IMR-90 (cell line): ENCODE results near the gene DIAPH1. TPM values are rescaled to one million over a fixed set of nuclear protein-coding genes. Genes with fewer than 3 reads are reported as not detected.

ENCODE experiments used
- ATAC-seq: fragments of 200-7000 bp; cut with Tn5 transposase; 2 replicates; pipeline ENCODE4 v1.9.1; 2020; ENCODE audit warnings: low read depth, mild to moderate bottlenecking, moderate library complexity
- BruUV-seq: library from RNA; stranded (reverse); fragments of 400-500 nt; replicated peaks from 2 replicates; lab custom pipeline; 2021; lab: Mats Ljungman, UMichigan
- CTCF ChIA-PET: fragments of 300-600 bp; formaldehyde crosslinking; extraction: SDS; loops from one replicate; lab custom pipeline; 2021; ENCODE audit warnings: antibody characterized with exemption; lab: Yijun Ruan, JAX
- POLR2A ChIA-PET: fragments of 300-600 bp; sonication (Branson Sonifier 250); formaldehyde crosslinking; loops from one replicate; lab custom pipeline; 2022; ENCODE audit warnings: antibody characterized with exemption; ENCODE audit not compliant: unreplicated experiment; lab: Charles Lee
- DNase-seq: peaks from one replicate; pipeline ENCODE4 v3.0.0; 2013
- H2AFZ ChIP-seq: replicated peaks from 2 replicates; pipeline ENCODE3; 2013; ENCODE audit warnings: low read length, mild to moderate bottlenecking; ENCODE audit not compliant: poor library complexity
- H2AK5ac ChIP-seq: 2 replicates; pipeline ENCODE4 v1.6.1; 2013; ENCODE audit warnings: low read depth, low read length, inconsistent platforms
- H2AK9ac ChIP-seq: replicated peaks from 2 replicates; pipeline ENCODE3; 2013; ENCODE audit warnings: mild to moderate bottlenecking, low read depth, low read length, moderate library complexity; ENCODE audit not compliant: poor library complexity
- H2BK120ac ChIP-seq: 2 replicates; pipeline ENCODE4 v1.6.1; 2013; ENCODE audit warnings: low read depth, low read length, inconsistent platforms
- H2BK15ac ChIP-seq: 3 replicates; pipeline ENCODE4 v1.6.1; 2013; ENCODE audit warnings: low read depth, low read length, inconsistent platforms
- H2BK20ac ChIP-seq: 2 replicates; pipeline ENCODE4 v1.6.1; 2013; ENCODE audit warnings: low read depth, mild to moderate bottlenecking, inconsistent platforms, low read length, moderate library complexity
- H2BK5ac ChIP-seq: 2 replicates; pipeline ENCODE4 v1.6.1; 2013; ENCODE audit warnings: mild to moderate bottlenecking, low read depth, low read length, inconsistent platforms; ENCODE audit not compliant: poor library complexity, severe bottlenecking
- H3K14ac ChIP-seq: replicated peaks from 2 replicates; pipeline ENCODE4 v1.6.1; 2013; ENCODE audit warnings: low read depth, low read length, inconsistent platforms
- H3K18ac ChIP-seq: 2 replicates; pipeline ENCODE4 v1.6.1; 2013; ENCODE audit warnings: low read depth, low read length, control low read depth
- H3K23ac ChIP-seq: 2 replicates; pipeline ENCODE4 v1.6.1; 2013; ENCODE audit warnings: low read depth, low read length, inconsistent platforms
- H3K27ac ChIP-seq: 2 replicates; pipeline ENCODE4 v1.5.1; 2013; ENCODE audit warnings: mild to moderate bottlenecking, control low read depth, low read length; ENCODE audit not compliant: insufficient read depth
- H3K27me3 ChIP-seq: 2 replicates; pipeline ENCODE4 v1.6.1; 2013; ENCODE audit warnings: low read length; ENCODE audit not compliant: control insufficient read depth, insufficient read depth
- H3K36me3 ChIP-seq: 2 replicates; pipeline ENCODE4 v1.6.1; 2013; ENCODE audit warnings: low read length, mixed read lengths; ENCODE audit not compliant: control insufficient read depth, insufficient read depth
- H3K4ac ChIP-seq: 2 replicates; pipeline ENCODE4 v1.6.1; 2013; ENCODE audit warnings: low read depth, low read length, inconsistent platforms
- H3K4me1 ChIP-seq: 2 replicates; pipeline ENCODE4 v1.6.1; 2013; ENCODE audit warnings: low read length, mixed read lengths; ENCODE audit not compliant: control insufficient read depth, insufficient read depth
- H3K4me2 ChIP-seq: 2 replicates; pipeline ENCODE4 v1.6.1; 2013; ENCODE audit warnings: low read depth, mild to moderate bottlenecking, control low read depth, low read length, moderate library complexity
- H3K4me3 ChIP-seq: 2 replicates; pipeline ENCODE4 v1.5.1; 2013; ENCODE audit warnings: low read depth, mild to moderate bottlenecking, control low read depth, low read length, moderate library complexity; ENCODE audit not compliant: insufficient read depth
- H3K56ac ChIP-seq: 2 replicates; pipeline ENCODE4 v1.6.1; 2013; ENCODE audit warnings: low read length, inconsistent platforms; ENCODE audit not compliant: insufficient read depth; ENCODE audit errors: extremely low read depth
- H3K79me1 ChIP-seq, 2 experiments: 2 replicates each; pipeline ENCODE4 v1.6.1; 2013; ENCODE audit warnings: low read length in 2 of 2, inconsistent platforms in 1 of 2, low read depth in 1 of 2
- H3K9ac ChIP-seq: 2 replicates; pipeline ENCODE4 v1.6.1; 2013; ENCODE audit warnings: low read depth, low read length, control low read depth
- H3K9me1 ChIP-seq: 2 replicates; pipeline ENCODE4 v1.6.1; 2013; ENCODE audit warnings: low read length, inconsistent platforms; ENCODE audit not compliant: insufficient read depth
- H3K9me3 ChIP-seq: 2 replicates; pipeline ENCODE4 v1.6.1; 2013; ENCODE audit warnings: low read length; ENCODE audit not compliant: control insufficient read depth, insufficient read depth
- H4K20me1 ChIP-seq: 2 replicates; pipeline ENCODE4 v1.6.1; 2013; ENCODE audit warnings: low read length, inconsistent platforms; ENCODE audit not compliant: insufficient read depth
- H4K5ac ChIP-seq: 2 replicates; pipeline ENCODE4 v1.6.1; 2013; ENCODE audit warnings: mild to moderate bottlenecking, low read depth, low read length, control low read depth
- H4K8ac ChIP-seq, 2 experiments: 2 replicates each; pipeline ENCODE4 v1.6.1; 2013; ENCODE audit warnings: low read depth in 2 of 2, low read length in 2 of 2, control low read depth in 1 of 2, inconsistent platforms in 1 of 2
- H4K91ac ChIP-seq: 2 replicates; pipeline ENCODE4 v1.6.1; 2013; ENCODE audit warnings: low read depth, low read length, inconsistent platforms; ENCODE audit not compliant: insufficient read depth
- CEBPB ChIP-seq: IDR thresholded peaks from 2 replicates; pipeline ENCODE4 v1.6.1; 2012; ENCODE audit warnings: low read depth, low read length, improper control_type of control experiment
- CHD1 ChIP-seq: IDR thresholded peaks from 2 replicates; pipeline ENCODE4 v1.6.1; 2012; ENCODE audit warnings: low read depth, low read length, improper control_type of control experiment
- MXI1 ChIP-seq: IDR thresholded peaks from 2 replicates; pipeline ENCODE4 v1.6.1; 2012; ENCODE audit warnings: low read depth, mild to moderate bottlenecking, low read length, moderate library complexity, borderline replicate concordance
- RFX5 ChIP-seq: IDR thresholded peaks from 2 replicates; pipeline ENCODE4 v1.8.0; 2012; ENCODE audit warnings: low read depth, mild to moderate bottlenecking, low read length, moderate library complexity
- WGBS, 2 experiments: methylation state at CpG; one replicate each; pipeline versions ENCODE4 v1.1.5 to v1.1.7; 2013; ENCODE audit warnings: missing lambda C conversion rate in 2 of 2; ENCODE audit not compliant: insufficient read length in 1 of 2; ENCODE audit errors: extremely low coverage in 2 of 2; 5-methylcytosine and 5-hydroxymethylcytosine counted together
- dilution Hi-C: fragments of 300-500 bp; cut with HindIII; formaldehyde crosslinking; loops from one replicate; pipeline ENCODE4 v1.14.3; 2018; ENCODE audit warnings: low sequenced_read_pairs; ENCODE audit not compliant: unreplicated experiment
- in situ Hi-C: fragments of 300-500 bp; cut with MboI; formaldehyde crosslinking; loops from 3 replicates; pipeline ENCODE4 v1.14.3; 2019; ENCODE audit warnings: low sequenced_read_pairs, inconsistent platforms, mixed read lengths
- intact Hi-C: fragments of 100-400 bp; cut with micrococcal nuclease; formaldehyde crosslinking; loops from 2 replicates; pipeline ENCODE4 v1.10.0; 2022
- polyA plus RNA-seq, 3 experiments: library from polyadenylated mRNA; depleted of rRNA; stranded (reverse); fragments of >200 nt; gene quantifications; 2 replicates each; pipeline ENCODE4 v1.2.3, GENCODE V29; 2012; ENCODE audit warnings: low replicate concordance in 1 of 3
- total RNA-seq: library from RNA; depleted of rRNA; stranded (reverse); fragments of >200 nt; gene quantifications from 2 replicates; pipeline ENCODE4 v1.2.3, GENCODE V29; 2012

DIAPH1 gene
- total and polyA plus RNA-seq, 2 of the 4 experiments (the other 2 are of a cell fraction), result 12.0 to 37.4 TPM

DNA sequence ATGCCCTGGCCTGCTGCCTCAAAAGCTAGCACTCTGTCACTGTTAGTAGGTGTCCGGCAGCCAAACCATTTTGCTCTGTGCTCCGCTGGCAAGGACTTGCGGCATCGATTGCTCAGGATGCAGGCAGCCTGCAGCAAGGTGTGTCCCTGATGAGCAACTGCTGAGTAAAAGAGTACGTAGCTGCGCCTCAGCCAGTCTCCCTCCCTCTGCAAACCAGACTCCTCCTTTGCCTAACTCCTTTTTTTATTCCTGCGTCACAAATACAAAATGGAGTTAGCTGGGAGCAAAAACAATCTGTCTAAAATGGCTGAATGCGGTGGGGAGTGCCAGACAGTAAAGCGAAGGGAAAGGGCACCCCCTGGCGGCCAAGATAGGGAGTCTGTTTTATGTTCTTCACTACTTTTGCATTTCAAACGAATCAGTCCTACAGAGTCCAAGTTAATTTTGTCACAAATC, 61.1 kb downstream of the DIAPH1 start (continued):
- TF ChIP-seq MXI1 (no peak), CHD1 (no peak)

DNA sequence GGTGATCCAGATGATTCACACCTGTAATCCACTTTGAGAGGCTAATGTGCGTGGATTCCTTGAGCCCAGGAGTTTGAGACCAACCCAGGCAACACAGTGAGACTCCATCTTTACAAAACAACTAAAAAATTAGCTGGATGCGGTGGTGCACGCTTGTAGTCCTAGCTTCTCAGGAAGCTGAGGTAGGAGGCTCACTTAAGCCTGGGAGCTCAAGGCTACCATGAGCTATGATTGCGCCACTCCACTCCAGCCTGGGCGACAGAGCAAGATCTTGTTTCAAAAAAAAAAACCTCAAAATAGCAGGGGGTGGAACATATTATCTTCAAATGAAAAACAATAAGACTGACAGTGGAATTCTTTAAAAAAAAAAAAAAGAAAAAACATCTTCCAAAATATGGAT, 70.9 kb downstream of the DIAPH1 start:
- no peaks in the 10 kb centered on the region for H3K9me1 ChIP-seq
- dilution Hi-C loops (no loop called here), in situ Hi-C loops (no loop called here), intact Hi-C loops (no loop called here)
- no peak overlapping the region for H3K23ac ChIP-seq
- no peak overlapping the region for H2AK9ac ChIP-seq
- H3K18ac ChIP-seq, result no peak overlapping the region
- 0 out of 2 replicates have a peak, but pooled peaks have one; percentile 6 for TF ChIP-seq CEBPB
- TF ChIP-seq RFX5, result no peak
- no peak overlapping the region for H3K4me3 ChIP-seq
- no peaks in the 10 kb centered on the region for H3K27me3 ChIP-seq
- ChIA-PET CTCF (interaction anchor here (0.7 to 0.9 kb wide), 2 partner anchors 10 to 222 kb away, joined by 3 read pairs; no protein-coding TSS in a partner anchor), POLR2A (no interaction called here)
- H3K9ac ChIP-seq, result no peak overlapping the region
- no peak overlapping the region for H2AFZ ChIP-seq
- no peak overlapping the region for H4K5ac ChIP-seq
- no peaks in the 10 kb centered on the region for H3K4me1 ChIP-seq
- peaks cover 4% of the 10 kb centered on the region; the same call in 1 of the 2 replicates for H3K36me3 ChIP-seq
- no peak overlapping the region for H2BK15ac ChIP-seq
- H2BK120ac ChIP-seq, result no peak overlapping the region
- no peak overlapping the region for H3K14ac ChIP-seq
- no TSS peak for BruUV-seq
- WGBS, 2 experiments, result 86% methylated on average over 1 of the region's 5 CpGs; no CpG with 5 or more reads in 1 of the 2 experiments
- H3K4ac ChIP-seq, result no peak overlapping the region
- no peak for ATAC-seq
- no peak overlapping the region for H3K27ac ChIP-seq
- peaks cover 0 to 22% of the 10 kb centered on the region in 2 experiments; a peak in 3 of 4 replicates for H3K79me1 ChIP-seq
- no peak overlapping the region for H2AK5ac ChIP-seq
- no peaks in the 10 kb centered on the region for H4K20me1 ChIP-seq
- no peak overlapping the region for H2BK20ac ChIP-seq
- no peak overlapping the region for H4K91ac ChIP-seq
- H3K4me2 ChIP-seq, result no peak overlapping the region
- no peak overlapping the region for H3K56ac ChIP-seq
- no peak overlapping the region for H4K8ac ChIP-seq
- peaks cover 13% of the 10 kb centered on the region for H3K9me3 ChIP-seq
- no peak for DNase-seq
- H2BK5ac ChIP-seq, result no peak overlapping the region
